Ecto neural progenitor cell (in vitro differentiated cells): ENCODE measurements around the gene EDA.

Source experiments
- DNase-seq: peaks from one replicate; pipeline ENCODE4 v3.0.0-alpha.2; 2018; ENCODE audit warnings: low spot score

Gene EDA

DNA sequence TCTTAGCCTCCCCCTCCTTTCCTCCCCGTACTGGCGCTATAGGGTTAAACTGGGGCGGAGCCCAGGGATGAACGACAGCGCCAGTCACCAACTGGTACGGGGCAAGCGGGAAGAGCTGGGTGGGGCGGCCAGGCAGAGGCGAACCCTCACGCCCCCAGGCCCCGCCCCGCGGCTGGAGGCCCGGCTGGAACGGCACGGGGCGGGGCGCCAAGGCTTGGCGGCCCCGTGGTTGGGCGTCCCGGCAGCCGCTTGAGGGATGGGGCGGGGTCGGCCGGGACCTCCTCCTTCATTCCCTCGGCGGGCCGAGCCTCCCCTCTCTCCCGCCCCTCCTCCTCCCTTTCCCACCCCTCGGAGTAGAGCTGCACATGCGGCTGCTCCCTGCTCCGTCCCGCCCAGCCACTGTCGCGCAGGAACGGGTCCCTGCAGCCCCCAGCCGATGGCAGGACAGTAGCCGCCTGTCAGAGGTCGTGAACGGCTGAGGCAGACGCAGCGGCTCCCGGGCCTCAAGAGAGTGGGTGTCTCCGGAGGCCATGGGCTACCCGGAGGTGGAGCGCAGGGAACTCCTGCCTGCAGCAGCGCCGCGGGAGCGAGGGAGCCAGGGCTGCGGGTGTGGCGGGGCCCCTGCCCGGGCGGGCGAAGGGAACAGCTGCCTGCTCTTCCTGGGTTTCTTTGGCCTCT is at the start of gene EDA:
Gene EDA (plus strand): TSS at position 335 of the 678 bp plus-strand sequence.
- peak; percentile 89 for DNase-seq

- DNase-seq: no peak
Observed at GRCh38 chrX:69568828-69569227, 47.1 kb upstream of the EDA start.

DNA sequence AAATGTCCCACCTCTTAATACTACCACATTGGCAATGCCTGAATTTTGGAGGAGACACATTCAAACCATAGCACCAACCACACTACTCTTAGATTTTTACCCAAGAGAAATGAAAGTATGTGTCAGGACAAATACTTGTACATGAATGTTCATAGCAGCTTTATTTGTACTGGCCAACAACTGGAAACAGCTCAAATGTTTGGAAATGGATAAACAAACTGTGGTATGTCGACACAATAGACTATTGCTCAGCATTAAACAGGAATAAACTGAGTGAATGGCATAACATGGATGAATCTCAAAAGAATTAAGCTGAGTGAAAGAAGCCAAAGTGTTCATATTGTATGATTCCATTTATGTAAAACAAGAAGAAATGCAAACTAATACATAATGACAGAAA is 18.5 kb upstream of the EDA start:
- DNase-seq: no peak

GRCh38 chrX:69600182-69600581 is 15.7 kb upstream of the EDA start:
- DNase-seq: no peak

DNA sequence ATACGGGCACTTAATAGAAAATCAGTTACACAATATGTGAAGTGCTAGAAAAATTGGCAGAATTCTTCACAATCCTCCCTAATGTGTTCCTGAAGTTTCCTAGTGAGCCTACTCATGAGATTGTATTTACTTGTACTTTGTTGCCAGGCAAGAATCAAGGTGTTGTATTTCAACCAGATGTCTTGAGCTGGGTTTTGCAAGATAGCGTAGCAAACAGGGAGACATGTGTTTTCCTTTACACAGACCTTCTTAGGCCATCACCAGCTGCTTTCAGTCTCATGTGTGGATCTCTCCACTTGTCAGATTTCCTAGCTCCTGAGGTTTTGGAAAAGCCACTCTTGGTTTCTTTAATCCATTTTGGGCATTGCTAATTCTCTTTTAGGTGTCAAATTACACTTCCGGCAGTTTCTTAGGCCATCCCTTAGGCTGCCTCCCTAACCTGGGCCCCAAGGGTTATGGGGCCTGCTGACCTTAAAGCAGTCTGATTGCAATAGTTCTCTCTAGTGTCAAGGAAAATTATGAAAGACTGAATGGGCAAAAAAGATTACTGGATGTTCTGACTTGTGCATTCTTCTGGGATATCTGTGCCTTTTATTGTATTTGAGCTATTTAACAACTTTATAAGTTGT is 12.2 kb upstream of the EDA start:
- DNase-seq: no peak

DNA sequence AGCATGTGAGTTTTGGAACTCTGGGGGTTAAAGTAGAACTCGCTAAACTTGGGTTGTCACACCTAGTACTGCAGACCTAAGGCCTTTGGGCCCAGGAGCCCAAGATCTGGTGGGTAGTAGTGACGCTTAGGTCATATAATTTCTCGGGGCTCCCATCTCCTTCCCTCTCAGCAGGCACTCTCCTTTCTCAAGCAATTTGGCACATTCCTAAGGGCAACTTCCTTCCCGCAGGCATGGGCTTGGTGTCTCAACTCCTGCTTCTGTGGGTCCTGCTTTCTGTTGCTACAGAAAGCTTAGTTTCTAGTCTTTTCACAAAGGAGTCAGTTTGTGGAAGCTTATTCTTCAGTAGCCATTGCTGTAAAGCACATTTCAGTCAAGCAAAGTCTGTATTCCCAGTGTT is 10.4 kb upstream of the EDA start:
- no peak for DNase-seq

DNA sequence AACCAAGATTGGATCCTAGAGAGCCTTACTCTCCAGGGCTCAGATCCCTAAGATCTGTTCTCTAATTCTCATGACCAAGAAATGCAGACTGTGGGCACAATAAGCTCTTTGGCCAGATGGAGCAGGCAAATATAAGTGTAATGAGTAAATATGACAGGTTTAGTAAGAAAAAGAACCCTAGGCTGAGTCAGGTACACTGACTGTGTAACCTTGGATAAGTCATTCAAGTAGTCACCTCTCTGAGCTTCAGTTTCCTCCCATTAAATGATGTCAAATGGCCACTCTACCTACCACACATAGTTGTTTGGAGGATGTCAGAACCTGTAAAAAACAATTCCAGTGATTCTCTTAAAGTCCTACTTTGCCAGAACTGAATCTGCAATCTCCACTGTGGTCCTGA is 8.3 kb upstream of the EDA start:
- DNase-seq: no peak

GRCh38 chrX:69613946-69614345 is 2.0 kb upstream of the EDA start:
- DNase-seq: no peak

GRCh38 chrX:69614886-69615285 is 1.0 kb upstream of the EDA start:
- no peak for DNase-seq

- DNase-seq: no peak
Observed at GRCh38 chrX:69615342-69615741, 571 bp upstream of the EDA start.

- DNase-seq: peak; percentile 54
Observed at GRCh38 chrX:69616457-69617203, 717 bp downstream of the EDA start.

DNA sequence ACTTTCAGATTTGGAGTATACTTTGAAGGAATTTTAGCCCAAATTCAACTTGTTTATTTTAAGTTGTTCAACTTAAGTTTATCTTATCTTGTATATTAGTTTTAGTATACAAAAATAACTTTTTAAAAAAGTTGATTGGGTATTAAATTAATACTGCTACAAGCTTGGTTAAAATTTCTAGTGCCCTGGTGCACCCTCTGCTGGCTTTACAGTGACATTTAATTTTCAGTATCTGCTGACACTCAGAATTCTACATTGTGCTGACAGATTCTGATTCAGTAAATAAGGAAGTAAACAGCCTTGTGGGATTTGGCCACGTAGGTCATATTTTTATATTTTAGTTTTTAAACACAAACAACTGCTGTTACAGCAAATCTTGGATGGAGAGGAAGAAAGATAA is 2.9 kb downstream of the EDA start:
- no peak for DNase-seq

- DNase-seq: no peak
Observed at GRCh38 chrX:69626129-69626528, 10.2 kb downstream of the EDA start.

- no peak for DNase-seq
Observed at GRCh38 chrX:69627744-69628143, 11.8 kb downstream of the EDA start.

DNA sequence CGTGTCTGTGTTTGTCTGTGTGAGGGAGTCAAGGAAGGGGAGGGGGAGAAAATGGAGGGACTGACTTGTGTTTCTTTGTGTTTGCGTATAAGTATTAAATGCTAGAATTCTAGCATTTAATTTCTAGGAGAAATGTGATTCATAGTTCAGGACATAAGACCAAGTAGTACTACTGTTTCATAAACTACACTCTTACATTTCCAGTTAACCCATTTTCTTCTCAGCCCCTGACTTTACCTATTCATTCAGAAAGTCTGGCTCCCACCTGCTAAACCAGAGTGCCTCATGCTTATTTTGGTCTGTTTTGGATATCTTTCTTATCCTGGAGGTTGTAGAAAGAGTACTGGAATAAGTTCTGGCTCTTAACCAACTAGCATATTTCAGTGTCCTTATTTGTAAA is 14.2 kb downstream of the EDA start:
- no peak for DNase-seq

DNA sequence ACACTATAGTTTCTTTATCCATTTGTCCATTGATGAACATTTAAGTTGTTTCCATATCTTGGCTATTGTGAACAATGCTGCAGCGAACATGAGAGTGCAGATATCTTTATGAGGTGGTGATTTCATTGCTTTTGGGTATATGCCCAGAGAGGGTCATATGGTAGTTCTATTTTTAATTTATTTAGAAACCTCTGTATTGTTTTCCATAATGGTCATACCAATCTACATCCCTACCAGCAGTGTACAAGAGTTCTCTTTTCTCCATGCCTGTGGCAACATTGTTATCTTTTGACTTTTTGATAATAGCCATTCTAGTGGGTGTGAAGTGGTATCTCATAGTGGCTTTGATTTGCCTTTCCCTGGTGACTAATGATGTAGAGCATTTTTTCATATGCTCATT is 48.8 kb downstream of the EDA start:
- DNase-seq: no peak

GRCh38 chrX:69670001-69670555 is 54.2 kb downstream of the EDA start:
- no peak for DNase-seq

DNA sequence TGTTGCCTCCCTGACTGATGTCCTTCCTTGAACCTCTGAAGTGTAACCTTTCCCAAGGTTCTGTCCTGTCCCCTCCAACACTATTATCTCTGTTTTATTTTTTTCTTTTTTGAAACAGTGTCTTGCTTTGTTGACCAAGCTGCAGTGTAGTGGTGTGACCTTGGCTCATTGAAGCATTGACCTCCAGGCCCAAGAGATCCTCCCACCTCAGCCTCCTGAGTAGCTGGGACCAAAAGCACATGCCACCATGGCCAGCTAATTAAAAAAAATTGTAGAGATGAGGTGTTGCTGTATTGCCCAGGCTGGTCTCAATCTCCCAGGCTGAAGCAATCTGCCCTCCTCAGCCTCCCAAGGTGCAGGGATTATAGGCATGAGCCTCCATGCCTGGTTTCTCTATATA is 59.0 kb downstream of the EDA start:
- no peak for DNase-seq

GRCh38 chrX:69705818-69706217 is 89.9 kb downstream of the EDA start:
- no peak for DNase-seq

- DNase-seq: no peak
Observed at GRCh38 chrX:69718102-69718501, 102.2 kb downstream of the EDA start.

GRCh38 chrX:69724307-69724706 is 108.4 kb downstream of the EDA start:
- no peak for DNase-seq

DNA sequence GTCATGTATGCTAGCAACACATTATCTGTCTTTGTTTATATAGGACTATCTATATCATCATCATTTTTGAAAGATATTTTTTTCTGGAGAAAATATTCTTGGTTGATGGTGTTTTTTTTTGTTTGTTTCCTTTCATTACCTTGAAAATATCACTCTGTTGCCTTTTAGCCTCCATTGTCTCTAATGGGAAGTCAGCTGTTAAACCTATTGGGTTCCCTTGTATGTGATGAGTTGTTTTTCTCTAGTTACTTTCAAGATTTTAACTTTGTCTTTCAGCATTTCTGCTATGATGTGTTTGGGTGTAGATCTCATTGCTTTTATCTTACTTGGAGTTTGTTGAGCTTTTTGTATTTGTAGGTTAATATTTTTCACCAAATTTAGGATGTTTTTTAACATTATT is 124.4 kb downstream of the EDA start:
- no peak for DNase-seq

DNA sequence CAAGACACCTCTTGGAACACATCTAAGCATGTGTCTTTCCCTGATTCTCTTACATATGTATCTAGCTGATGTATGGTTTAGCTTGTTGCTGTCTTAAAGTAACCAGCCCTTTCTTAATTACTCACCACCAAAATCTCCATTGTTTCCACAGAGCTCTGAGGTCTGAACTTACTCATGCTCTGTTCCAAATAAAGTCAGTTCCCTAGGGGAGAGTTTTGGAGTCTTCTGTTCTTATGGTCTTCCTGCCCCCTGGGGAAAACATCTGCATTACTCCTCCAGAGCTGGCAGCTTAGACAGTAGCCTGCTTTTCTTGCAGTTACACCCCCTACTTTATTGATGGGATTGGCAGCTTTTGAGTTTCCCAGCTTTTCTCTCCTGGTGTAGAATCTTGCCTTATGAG is 125.8 kb downstream of the EDA start:
- no peak for DNase-seq
